ENCODE results near the gene SPATA31C1.

Gene SPATA31C1

GRCh38 chr9:87886210-87886932 lies 31.4 kb upstream of the SPATA31C1 start:
- TF ChIP-seq, protein P1, sequence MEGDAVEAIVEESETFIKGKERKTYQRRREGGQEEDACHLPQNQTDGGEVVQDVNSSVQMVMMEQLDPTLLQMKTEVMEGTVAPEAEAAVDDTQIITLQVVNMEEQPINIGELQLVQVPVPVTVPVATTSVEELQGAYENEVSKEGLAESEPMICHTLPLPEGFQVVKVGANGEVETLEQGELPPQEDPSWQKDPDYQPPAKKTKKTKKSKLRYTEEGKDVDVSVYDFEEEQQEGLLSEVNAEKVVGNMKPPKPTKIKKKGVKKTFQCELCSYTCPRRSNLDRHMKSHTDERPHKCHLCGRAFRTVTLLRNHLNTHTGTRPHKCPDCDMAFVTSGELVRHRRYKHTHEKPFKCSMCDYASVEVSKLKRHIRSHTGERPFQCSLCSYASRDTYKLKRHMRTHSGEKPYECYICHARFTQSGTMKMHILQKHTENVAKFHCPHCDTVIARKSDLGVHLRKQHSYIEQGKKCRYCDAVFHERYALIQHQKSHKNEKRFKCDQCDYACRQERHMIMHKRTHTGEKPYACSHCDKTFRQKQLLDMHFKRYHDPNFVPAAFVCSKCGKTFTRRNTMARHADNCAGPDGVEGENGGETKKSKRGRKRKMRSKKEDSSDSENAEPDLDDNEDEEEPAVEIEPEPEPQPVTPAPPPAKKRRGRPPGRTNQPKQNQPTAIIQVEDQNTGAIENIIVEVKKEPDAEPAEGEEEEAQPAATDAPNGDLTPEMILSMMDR (IDR thresholded peaks at IDR 0.05; ENCODE audit: extremely low read depth, insufficient read depth, missing control alignments): no peak
- in situ Hi-C loops (cut with MboI; ENCODE audit: low pct_unique_long_range_greater_than_20kb, low sequenced_read_pairs, unreplicated experiment): no loop called here
- DNase-seq (ENCODE audit: low spot score): no peak

DNA sequence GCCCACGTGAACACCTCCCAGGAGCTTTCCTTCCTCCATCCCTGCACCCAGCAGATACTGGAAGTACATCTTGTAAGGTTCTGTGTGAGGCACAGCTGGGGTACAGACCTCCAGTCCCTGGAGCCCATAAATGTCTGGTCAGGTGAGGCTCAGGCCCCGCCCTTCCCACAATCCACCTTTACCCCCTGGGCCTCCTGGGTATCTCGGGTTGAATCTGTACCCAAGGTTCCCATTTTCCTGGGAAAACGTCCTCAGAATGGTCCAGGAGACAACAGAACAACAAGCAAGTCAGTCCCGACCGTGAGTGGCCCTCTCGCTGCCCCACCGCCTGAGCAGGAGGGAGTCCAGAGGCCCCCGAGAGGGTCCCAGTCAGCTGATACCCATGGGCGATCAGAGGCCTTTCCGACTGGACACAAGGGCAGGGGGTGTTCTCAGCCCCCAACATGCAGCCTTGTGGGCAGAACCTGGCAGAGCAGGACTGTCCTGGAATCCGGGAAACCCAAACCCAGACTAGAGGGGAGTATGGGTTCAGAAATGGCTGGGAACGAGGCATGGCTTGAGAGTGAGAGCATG lies 30.7 kb upstream of the SPATA31C1 start:
- DNase-seq (ENCODE audit: low spot score): no peak

DNA sequence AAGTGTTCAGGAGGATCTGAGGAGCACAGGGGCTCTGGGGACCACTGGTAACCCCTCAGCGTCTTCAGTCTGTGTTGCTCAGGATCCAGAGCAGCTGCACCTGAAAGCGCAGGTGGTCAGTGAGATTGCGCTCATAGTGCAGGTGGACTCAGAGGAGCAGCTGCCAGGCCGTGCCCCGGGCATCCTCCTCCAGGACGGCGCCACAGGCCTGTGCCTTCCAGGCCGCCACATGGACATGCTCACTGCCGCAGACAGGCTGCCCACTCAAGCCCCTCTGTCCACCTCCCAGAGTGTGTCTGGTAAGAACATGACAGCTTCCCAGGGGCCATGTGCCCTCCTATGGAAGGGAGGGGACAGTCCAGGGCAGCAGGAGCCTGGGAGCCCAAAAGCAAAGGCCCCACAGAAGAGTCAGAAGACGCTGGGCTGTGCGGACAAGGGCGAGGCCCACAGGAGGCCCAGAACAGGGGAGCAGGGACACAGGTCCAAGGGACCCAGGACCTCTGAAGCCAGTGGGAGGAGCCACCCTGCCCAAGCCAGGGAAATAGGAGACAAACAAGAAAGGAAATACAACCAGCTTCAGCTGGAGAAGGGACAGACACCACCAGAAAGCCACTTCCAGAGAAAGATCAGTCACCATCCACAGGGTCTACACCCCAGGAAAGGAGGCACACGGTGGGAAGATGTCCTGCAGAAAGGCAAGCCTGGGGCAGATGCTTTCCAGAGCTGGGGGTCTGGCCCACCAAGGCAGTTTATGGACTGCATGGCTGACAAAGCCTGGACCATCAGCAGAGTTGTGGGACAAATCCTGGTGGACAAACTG lies 29.9 kb upstream of the SPATA31C1 start:
- in situ Hi-C loops (cut with MboI; ENCODE audit: low pct_unique_long_range_greater_than_20kb, low sequenced_read_pairs, unreplicated experiment): no loop called here
- TF ChIP-seq, protein P1 (IDR thresholded peaks at IDR 0.05; ENCODE audit: extremely low read depth, insufficient read depth, missing control alignments): no peak
- no peak for DNase-seq (ENCODE audit: low spot score)

More for the DNA sequence above, 30.7 kb upstream of the SPATA31C1 start:
- TF ChIP-seq, protein P1 (IDR thresholded peaks at IDR 0.05; ENCODE audit: extremely low read depth, insufficient read depth, missing control alignments): no peak
- in situ Hi-C loops (cut with MboI; ENCODE audit: low pct_unique_long_range_greater_than_20kb, low sequenced_read_pairs, unreplicated experiment): no loop called here

GRCh38 chr9:87888501-87888900 lies 29.3 kb upstream of the SPATA31C1 start:
- TF ChIP-seq, protein P1 (IDR thresholded peaks at IDR 0.05; ENCODE audit: extremely low read depth, insufficient read depth, missing control alignments): no peak
- in situ Hi-C loops (cut with MboI; ENCODE audit: low pct_unique_long_range_greater_than_20kb, low sequenced_read_pairs, unreplicated experiment): no loop called here

GRCh38 chr9:87889065-87889881 lies 28.5 kb upstream of the SPATA31C1 start:
- TF ChIP-seq, protein P1 (IDR thresholded peaks at IDR 0.05; ENCODE audit: extremely low read depth, insufficient read depth, missing control alignments): no peak
- no peak for DNase-seq (ENCODE audit: low spot score)
- in situ Hi-C loops (cut with MboI; ENCODE audit: low pct_unique_long_range_greater_than_20kb, low sequenced_read_pairs, unreplicated experiment): no loop called here

More at GRCh38 chr9:87888501-87888900, 29.3 kb upstream of the SPATA31C1 start:
- DNase-seq (ENCODE audit: low spot score): no peak

DNA sequence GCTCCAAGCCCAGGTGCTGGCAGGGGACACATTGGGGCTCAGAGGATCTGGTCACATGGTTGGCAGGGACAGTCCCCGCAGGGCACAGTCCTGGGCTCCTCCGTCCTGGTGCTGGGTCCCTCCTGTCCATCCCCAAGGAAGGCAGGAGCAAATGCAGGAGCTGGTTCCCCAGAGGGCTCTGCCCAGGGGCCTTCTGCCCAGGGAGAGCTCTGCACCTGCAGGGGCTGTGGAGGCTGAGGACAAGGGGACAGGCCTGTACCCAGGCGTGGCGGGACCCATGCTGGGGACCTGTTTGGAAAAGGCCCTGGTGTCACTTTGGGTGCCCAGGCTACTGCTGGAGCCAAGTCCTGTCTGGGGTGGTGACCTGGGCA lies 27.9 kb upstream of the SPATA31C1 start:
- in situ Hi-C loops (cut with MboI; ENCODE audit: low pct_unique_long_range_greater_than_20kb, low sequenced_read_pairs, unreplicated experiment): no loop called here
- TF ChIP-seq, protein P1 (IDR thresholded peaks at IDR 0.05; ENCODE audit: extremely low read depth, insufficient read depth, missing control alignments): no peak
- no peak for DNase-seq (ENCODE audit: low spot score)
